HG02798 (cell line): Measurements from ENCODE around the gene MCM6.

ENCODE experiments used
- ATAC-seq: cut with Tn5 transposase; IDR thresholded peaks from one replicate; pipeline ENCODE4 v1.9.1; 2021; ENCODE audit warnings: mild to moderate bottlenecking; ENCODE audit not compliant: unreplicated experiment, poor library complexity

The MCM6 gene

GRCh38 chr2:135874777-135875365, 1.4 kb downstream of the MCM6 start:
- no peak for ATAC-seq

DNA sequence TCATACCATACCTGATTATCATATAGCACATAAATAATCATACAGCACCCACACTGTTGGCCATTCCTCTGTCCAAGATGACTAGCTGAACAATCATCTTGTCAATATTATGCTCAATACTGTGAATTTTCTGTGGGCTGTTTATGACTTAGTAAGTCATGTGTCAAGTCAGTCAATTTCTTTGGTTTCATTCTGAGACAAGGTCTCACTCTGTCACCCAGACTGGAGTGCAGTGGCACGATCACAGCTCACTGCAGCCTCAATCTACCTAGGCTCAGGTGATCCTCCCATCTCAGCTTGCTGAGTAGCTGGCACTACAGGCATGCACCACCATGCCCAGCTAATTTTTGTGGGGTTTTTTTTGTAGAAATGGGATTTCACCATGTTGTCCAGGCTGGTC, 5.7 kb downstream of the MCM6 start:
- peak; percentile 59 for ATAC-seq

DNA sequence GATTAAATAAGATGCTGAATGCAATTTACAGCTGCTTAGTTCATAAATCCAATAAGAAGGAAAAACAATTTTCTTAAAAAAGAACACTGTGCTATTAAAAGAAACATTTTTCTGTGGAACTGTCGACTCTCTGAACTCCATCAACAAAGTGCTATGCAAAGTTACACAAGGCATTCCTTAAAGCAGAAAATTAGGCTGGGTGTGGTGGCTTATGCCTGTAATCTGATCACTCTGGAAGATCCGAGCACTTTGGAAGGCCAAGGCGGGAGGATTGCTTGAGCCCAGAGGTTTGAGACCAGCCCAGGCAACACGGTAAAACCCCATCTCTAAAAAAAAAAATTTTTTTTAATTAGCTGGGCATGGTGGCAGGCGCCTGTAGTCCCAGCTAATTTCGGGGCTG, 13.0 kb downstream of the MCM6 start:
- no peak for ATAC-seq

- no peak for ATAC-seq
Observed at GRCh38 chr2:135862718-135863117, 13.5 kb downstream of the MCM6 start.

DNA sequence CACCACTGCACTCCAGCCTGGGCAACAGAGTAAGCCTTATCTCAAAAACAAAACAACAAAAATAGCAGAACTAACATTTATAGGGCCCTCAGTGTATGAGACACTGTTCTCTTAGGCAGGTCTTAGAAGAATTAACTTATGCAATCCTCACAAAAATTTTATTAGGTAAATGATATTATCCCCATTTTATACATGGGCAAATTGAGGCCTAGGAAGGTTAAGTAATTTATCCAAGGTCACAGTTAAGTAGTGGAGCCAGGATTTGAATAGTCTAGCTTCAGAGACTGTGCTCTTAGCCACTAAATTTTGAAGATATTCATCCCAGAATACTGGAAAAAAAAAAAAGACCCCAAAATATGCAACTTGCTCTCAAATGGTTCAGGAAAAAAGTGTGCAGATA, 22.8 kb downstream of the MCM6 start:
- no peak for ATAC-seq

DNA sequence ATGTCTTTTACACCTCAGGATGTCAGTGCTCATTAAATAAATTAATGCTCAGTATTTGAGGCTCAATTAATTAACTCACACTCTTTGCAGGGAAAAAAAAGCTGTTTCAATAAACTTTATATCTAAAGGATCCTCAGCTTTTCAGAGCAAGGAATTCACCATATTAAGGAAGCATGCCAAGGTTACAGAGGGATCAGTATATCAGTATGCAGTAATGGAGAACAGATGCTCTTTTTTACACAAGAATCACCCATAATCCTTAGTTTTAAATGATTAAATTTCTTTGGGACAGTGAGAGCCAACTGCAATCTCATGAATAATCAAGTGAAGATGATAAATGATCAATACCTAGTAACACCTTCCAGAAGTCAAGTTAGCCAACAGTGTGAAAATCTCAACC, 24.4 kb downstream of the MCM6 start:
- no peak for ATAC-seq

GRCh38 chr2:135850892-135851668, 25.2 kb downstream of the MCM6 start:
- no peak for ATAC-seq

GRCh38 chr2:135849087-135849486, 27.2 kb downstream of the MCM6 start:
- no peak for ATAC-seq

DNA sequence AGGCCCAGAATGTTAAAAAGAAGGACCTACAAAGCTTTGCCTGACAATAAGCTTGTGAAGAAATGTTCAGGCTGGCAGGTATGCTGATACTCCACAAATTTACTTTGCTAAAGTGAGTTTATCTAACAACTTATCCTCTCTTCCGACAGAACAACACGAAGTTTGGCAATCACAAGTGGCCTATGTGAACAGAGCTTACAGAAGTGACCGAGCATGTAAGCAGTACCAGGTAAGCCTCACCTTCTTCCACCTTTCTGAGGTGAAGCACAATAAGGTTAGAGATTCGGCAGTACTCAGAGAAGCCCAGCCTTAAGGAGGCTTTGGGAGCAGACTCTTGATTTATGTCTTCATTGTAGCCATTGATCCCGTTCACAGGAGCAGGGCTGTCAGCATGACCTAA, 30.2 kb downstream of the MCM6 start:
- ATAC-seq = no peak

DNA sequence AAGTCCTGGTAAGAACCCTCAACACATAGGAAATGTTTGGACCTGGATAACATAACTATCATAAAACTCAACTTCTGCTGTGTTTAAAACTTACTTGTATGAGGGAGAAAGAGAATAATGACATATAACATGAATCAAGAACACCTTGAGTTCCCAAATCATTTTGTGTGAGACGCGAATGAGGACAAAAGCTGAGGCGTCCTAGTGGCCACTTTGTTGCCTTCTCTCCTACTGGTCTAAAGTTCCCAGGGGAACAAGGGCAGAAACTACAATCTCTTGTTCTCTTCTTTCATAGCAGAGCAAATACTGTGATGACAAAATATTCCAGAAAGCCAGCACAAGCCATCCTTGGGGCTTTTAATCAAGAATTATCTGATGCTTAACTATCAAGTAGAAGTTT, 31.0 kb downstream of the MCM6 start:
- ATAC-seq = no peak

DNA sequence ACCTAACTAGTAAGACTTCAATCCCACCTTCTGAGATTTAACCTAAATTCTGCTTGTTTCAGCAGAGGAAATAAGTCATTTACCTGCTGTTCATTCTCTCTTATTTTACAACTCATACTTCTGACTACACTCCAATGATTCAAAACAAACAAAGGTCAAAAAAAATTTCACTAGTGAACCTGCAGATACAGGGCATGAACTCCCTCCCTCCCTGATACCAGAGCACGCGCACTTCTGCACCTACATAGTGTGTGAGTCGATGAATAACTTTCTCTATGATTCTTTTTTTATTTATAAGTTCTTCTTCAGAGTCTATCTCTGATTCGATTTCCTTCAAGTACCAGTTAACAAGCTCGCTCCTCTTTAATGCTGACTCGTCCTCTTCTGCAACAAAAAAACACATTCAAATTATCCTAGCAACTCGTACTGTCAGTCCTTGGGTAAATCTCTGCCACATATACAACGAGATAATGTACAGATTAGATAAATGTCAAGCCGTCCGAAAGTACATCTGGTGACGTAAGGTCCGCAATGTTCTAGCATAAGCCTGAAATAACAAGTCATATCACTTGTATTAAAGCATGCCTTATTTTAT, 31.8 kb downstream of the MCM6 start:
- ATAC-seq = no peak

GRCh38 chr2:135843671-135844070, 32.6 kb downstream of the MCM6 start:
- ATAC-seq = no peak

GRCh38 chr2:135840601-135841000, 35.6 kb downstream of the MCM6 start:
- peak; percentile 48 for ATAC-seq

- no peak for ATAC-seq
Observed at GRCh38 chr2:135839713-135840112, 36.5 kb downstream of the MCM6 start.

GRCh38 chr2:135838502-135838901, 37.7 kb downstream of the MCM6 start:
- no peak for ATAC-seq

DNA sequence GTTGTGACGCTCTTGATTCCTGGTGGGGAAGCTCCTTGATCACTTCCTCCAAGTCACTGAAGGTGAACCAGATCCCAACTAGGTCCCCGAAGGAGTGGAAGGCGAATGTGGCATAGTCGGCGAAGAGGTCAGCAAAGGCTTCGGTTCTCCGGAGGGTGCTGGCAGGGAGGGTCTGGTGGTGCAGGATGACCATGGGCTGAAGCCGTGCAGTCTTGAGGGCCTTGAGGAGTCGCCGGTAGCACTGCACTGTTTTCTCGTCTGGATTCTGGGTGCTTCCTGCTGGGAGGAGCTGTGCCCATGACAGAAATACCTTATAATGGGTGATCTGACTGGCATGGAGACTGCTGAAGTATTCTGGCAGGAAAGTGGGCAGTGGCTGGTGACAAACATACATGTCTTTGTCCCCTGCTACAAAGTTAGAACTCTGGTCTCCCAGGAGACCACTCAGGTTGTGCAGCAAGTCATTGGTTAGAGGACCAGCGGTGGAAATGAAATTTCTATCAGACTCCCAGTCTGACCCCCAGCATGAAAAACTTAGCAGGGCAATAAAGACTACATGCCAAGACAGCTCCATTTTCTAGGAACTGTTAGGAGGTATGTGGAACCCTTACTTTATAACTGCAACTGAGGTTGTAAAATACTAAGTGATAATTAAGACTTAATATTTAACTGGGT, 39.5 kb downstream of the MCM6 start, which contains the start of gene LCT:
LCT (minus strand) TSS at position 589 of the 675 bp plus-strand sequence; CDS start at position 574, 15 bp downstream.
- ATAC-seq = no peak

GRCh38 chr2:135832891-135833290, 43.4 kb downstream of the MCM6 start:
- no peak for ATAC-seq

- ATAC-seq = no peak
Observed at GRCh38 chr2:135831180-135831812, 44.9 kb downstream of the MCM6 start.

- ATAC-seq = no peak
Observed at GRCh38 chr2:135829378-135830135, 46.7 kb downstream of the MCM6 start.

- no peak for ATAC-seq
Observed at GRCh38 chr2:135826544-135826943, 49.7 kb downstream of the MCM6 start.
